NCI-H146 treated with DMSO at 0.1 percent for 48 hours (cell line): ENCODE measurements around the gene SP140L.
"Not testable (repeated sequence)": the region's sequence is repeated elsewhere in the genome, so short reads cannot be mapped to it uniquely, and the experiment has no call there.

Source experiments
- DNase-seq: peaks from one replicate; lab custom pipeline; 2025; ENCODE audit not compliant: unreplicated experiment; lab: John Stamatoyannopoulos, UW

The SP140L gene

GRCh38 chr2:230417436-230417835, 90.4 kb downstream of the SP140L start:
- DNase-seq: no peak

GRCh38 chr2:230418341-230419016, 91.5 kb downstream of the SP140L start:
- no peak for DNase-seq

GRCh38 chr2:230419181-230419580, 92.2 kb downstream of the SP140L start:
- no peak for DNase-seq

GRCh38 chr2:230422149-230422548, 95.2 kb downstream of the SP140L start:
- DNase-seq: no peak

- no peak for DNase-seq
These were observed 97.0 kb downstream of the SP140L start for GRCh38 chr2:230423851-230424458.

- DNase-seq: no peak
These were observed 98.4 kb downstream of the SP140L start for GRCh38 chr2:230425377-230425776.

- DNase-seq: no peak
These were observed 102.5 kb downstream of the SP140L start for GRCh38 chr2:230429513-230429912.

GRCh38 chr2:230430957-230431910, 104.2 kb downstream of the SP140L start:
- DNase-seq: no peak

- no peak for DNase-seq
These were observed 107.8 kb downstream of the SP140L start for GRCh38 chr2:230434677-230435324.

- no peak for DNase-seq
These were observed 108.4 kb downstream of the SP140L start for GRCh38 chr2:230435431-230435830.

- not testable (repeated sequence) for DNase-seq
These were observed 112.1 kb downstream of the SP140L start for GRCh38 chr2:230439121-230439520.

- DNase-seq: no peak
These were observed 112.6 kb downstream of the SP140L start for GRCh38 chr2:230439590-230439989.

- no peak for DNase-seq
These were observed 114.4 kb downstream of the SP140L start for GRCh38 chr2:230441227-230441897.

- no peak for DNase-seq
These were observed 116.5 kb downstream of the SP140L start for GRCh38 chr2:230443541-230443940.

- DNase-seq: no peak
These were observed 117.8 kb downstream of the SP140L start for GRCh38 chr2:230444832-230445231.

- DNase-seq: no peak
These were observed 120.0 kb downstream of the SP140L start for GRCh38 chr2:230447036-230447435.

- no peak for DNase-seq
These were observed 120.8 kb downstream of the SP140L start for GRCh38 chr2:230447455-230448451.

GRCh38 chr2:230449901-230450467, 123.0 kb downstream of the SP140L start:
- DNase-seq: no peak

- DNase-seq: no peak
These were observed 126.0 kb downstream of the SP140L start for GRCh38 chr2:230453006-230453405.
